ENCODE data around the gene DENND2A. TPM values are rescaled to one million over a fixed set of nuclear protein-coding genes. Genes with fewer than 3 reads are reported as not detected.

Gene DENND2A
- total RNA-seq, 6 donors from 2014 or later: 4.1 to 27.8 (median 12.1) TPM

- Histone ChIP-seq H3K9me3 (no peaks in the 10 kb centered on the region), H3K27me3 (no peaks in the 10 kb centered on the region), H3K36me3 (no peaks in the 10 kb centered on the region), H3K4me3 (no peak overlapping the region), H3K4me1 (peaks cover 6 to 23% (median 15%) of the 10 kb centered on the region in 4 donors), H3K27ac (no peak overlapping the region)
- DNase-seq (no peak), ATAC-seq (ENCODE audit: low FRiP score in 2 of 2) (no peak)
- WGBS, 2 donors: 90 to 95% methylated on average over 4 of the region's 4 CpGs
- no peak for TF ChIP-seq POLR2AphosphoS5 (IDR thresholded peaks at IDR 0.05)
- no peak for TF ChIP-seq POLR2A (IDR thresholded peaks at IDR 0.05)
- TF ChIP-seq CTCF (IDR thresholded peaks at IDR 0.05): no peak
- no peak for TF ChIP-seq EP300 (IDR thresholded peaks at IDR 0.05)
These were observed 14.0 kb upstream of the DENND2A start for GRCh38 chr7:140654661-140655060.

GRCh38 chr7:140654109-140654387, 13.4 kb upstream of the DENND2A start:
- Histone ChIP-seq H3K4me3 (no peak overlapping the region), H3K4me1 (peaks cover 6 to 23% (median 15%) of the 10 kb centered on the region in 4 donors), H3K36me3 (no peaks in the 10 kb centered on the region), H3K27me3 (no peaks in the 10 kb centered on the region), H3K27ac (no peak overlapping the region), H3K9me3 (no peaks in the 10 kb centered on the region)
- no peak for ATAC-seq (ENCODE audit: low FRiP score in 2 of 2)
- DNase-seq: no peak
- WGBS, 2 donors: 81 to 83% methylated on average over 2 of the region's 2 CpGs
- TF ChIP-seq POLR2AphosphoS5 (IDR thresholded peaks at IDR 0.05): no peak

GRCh38 chr7:140653319-140654108, 12.9 kb upstream of the DENND2A start:
- ATAC-seq (ENCODE audit: low FRiP score in 2 of 2) (peak; percentile 71 to 82), DNase-seq (peak in 1 of 2 donors; percentile 54)
- Histone ChIP-seq H3K4me1 (peaks cover 6 to 23% (median 15%) of the 10 kb centered on the region in 4 donors), H3K9me3 (no peaks in the 10 kb centered on the region), H3K4me3 (no peak overlapping the region), H3K27me3 (no peaks in the 10 kb centered on the region), H3K36me3 (no peaks in the 10 kb centered on the region), H3K27ac (no peak overlapping the region)
- WGBS, 2 donors: 23 to 29% methylated on average over 10 to 15 of the region's 15 CpGs
- TF ChIP-seq EP300 (IDR thresholded peaks at IDR 0.05): no peak
- peak; percentile 69 to 86 (median 78) for TF ChIP-seq CTCF (IDR thresholded peaks at IDR 0.05)

- WGBS, 2 donors: 80 to 83% methylated on average over 12 of the region's 12 CpGs
- Histone ChIP-seq H3K27me3 (no peaks in the 10 kb centered on the region), H3K27ac (no peak overlapping the region), H3K4me1 (peaks cover 0 to 8% (median 0%) of the 10 kb centered on the region in 4 donors), H3K9me3 (no peaks in the 10 kb centered on the region), H3K4me3 (no peak overlapping the region), H3K36me3 (no peaks in the 10 kb centered on the region)
- ATAC-seq (ENCODE audit: low FRiP score in 2 of 2) (no peak), DNase-seq (no peak)
- TF ChIP-seq POLR2AphosphoS5 (IDR thresholded peaks at IDR 0.05): no peak
- TF ChIP-seq CTCF (IDR thresholded peaks at IDR 0.05): no peak
- TF ChIP-seq POLR2A (IDR thresholded peaks at IDR 0.05): no peak
- TF ChIP-seq EP300 (IDR thresholded peaks at IDR 0.05): no peak
These were observed 9.8 kb upstream of the DENND2A start for GRCh38 chr7:140650367-140650766.

- Histone ChIP-seq H3K27ac (no peak overlapping the region), H3K4me1 (peaks cover 0 to 8% (median 0%) of the 10 kb centered on the region in 4 donors), H3K9me3 (no peaks in the 10 kb centered on the region), H3K4me3 (no peak overlapping the region), H3K36me3 (no peaks in the 10 kb centered on the region), H3K27me3 (no peaks in the 10 kb centered on the region)
- TF ChIP-seq POLR2AphosphoS5 (IDR thresholded peaks at IDR 0.05): no peak
- TF ChIP-seq POLR2A (IDR thresholded peaks at IDR 0.05): no peak
- no peak for TF ChIP-seq CTCF (IDR thresholded peaks at IDR 0.05)
- TF ChIP-seq EP300 (IDR thresholded peaks at IDR 0.05): no peak
- WGBS, 2 donors: 77 to 86% methylated on average over 6 of the region's 6 CpGs
- ATAC-seq (ENCODE audit: low FRiP score in 2 of 2): no peak
- no peak for DNase-seq
These were observed 9.1 kb upstream of the DENND2A start for GRCh38 chr7:140649556-140650205.
